Endothelial cell of umbilical vein (primary cell): ENCODE measurements around the gene RSBN1. TPM values are rescaled to one million over a fixed set of nuclear protein-coding genes. Genes with fewer than 3 reads are reported as not detected.
A peak's percentile ranks its signal among the peaks of the same experiment; 100 is the strongest.

ENCODE experiments used
- BruUV-seq: library from RNA; stranded (reverse); fragments of 400-500 nt; replicated peaks from 2 replicates; lab custom pipeline; 2021; lab: Mats Ljungman, UMichigan
- CTCF ChIA-PET: fragments of 300-600, 350-600 bp; sonication (Branson Sonifier 250); formaldehyde crosslinking; loops from one replicate; lab custom pipeline; 2021; ENCODE audit warnings: antibody characterized with exemption, inconsistent platforms; lab: Charles Lee
- POLR2A ChIA-PET: fragments of 300-600, 350-600 bp; sonication (Branson Sonifier 250); formaldehyde crosslinking; loops from one replicate; lab custom pipeline; 2021; ENCODE audit warnings: antibody characterized with exemption, inconsistent platforms; lab: Charles Lee
- DNase-seq: peaks from one replicate; pipeline ENCODE4 v3.0.0-alpha.2; 2011; ENCODE audit warnings: low read depth, low spot score
- FAIRE-seq: peaks from 2 replicates; lab custom pipeline; 2011; peaks lifted over from hg19 to GRCh38; lab: Jason Lieb, UNC
- H2AFZ ChIP-seq: 2 replicates; pipeline ENCODE4 v1.6.0; 2012; ENCODE audit warnings: low read depth, low read length, control low read depth, inconsistent platforms
- H3K27ac ChIP-seq: 2 replicates; pipeline ENCODE4 v1.5.1; 2011; ENCODE audit warnings: low read depth, mild to moderate bottlenecking, control low read depth, low read length, moderate library complexity; ENCODE audit not compliant: insufficient read depth
- H3K27me3 ChIP-seq, 2 experiments: 2 replicates each; pipeline versions ENCODE4 v1.6.0 to v1.6.1; 2011; ENCODE audit warnings: low read length in 2 of 2, mixed read lengths in 1 of 2; ENCODE audit not compliant: control insufficient read depth in 2 of 2, insufficient read depth in 2 of 2
- H3K36me3 ChIP-seq, 2 experiments: 2 replicates in 1 of 2; 3 replicates in 1 of 2; pipeline ENCODE4 v1.5.1; 2011; ENCODE audit warnings: low read length in 2 of 2, mild to moderate bottlenecking in 1 of 2, moderate library complexity in 1 of 2; ENCODE audit not compliant: control insufficient read depth in 2 of 2, insufficient read depth in 2 of 2; ENCODE audit errors: extremely low read depth in 1 of 2
- H3K4me1 ChIP-seq: 3 replicates; pipeline ENCODE4 v1.5.1; 2011; ENCODE audit warnings: mild to moderate bottlenecking, low read length; ENCODE audit not compliant: control insufficient read depth, insufficient read depth; ENCODE audit errors: extremely low read depth
- H3K4me2 ChIP-seq: 2 replicates; pipeline ENCODE4 v1.6.1; 2011; ENCODE audit warnings: low read length, control low read depth, mixed read lengths; ENCODE audit not compliant: insufficient read depth
- H3K4me3 ChIP-seq, 3 experiments: fragments of 200-600 bp in 1 of 3; sonication (generic), shearing (Covaris generic) in 1 of 3; replicated peaks in 1 of 3; 2 replicates each; pipeline ENCODE4 v1.5.1; 2011 to 2016; ENCODE audit warnings: control low read depth in 3 of 3, low read length in 3 of 3, mild to moderate bottlenecking in 2 of 3, inconsistent platforms in 1 of 3, low read depth in 1 of 3, moderate library complexity in 1 of 3; ENCODE audit not compliant: insufficient read depth in 1 of 3
- H3K79me2 ChIP-seq: 2 replicates; pipeline ENCODE4 v1.6.0; 2012; ENCODE audit warnings: low read length, inconsistent platforms; ENCODE audit not compliant: control insufficient read depth, insufficient read depth
- H3K9ac ChIP-seq: replicated peaks from 2 replicates; pipeline ENCODE3; 2011; ENCODE audit warnings: low read length, control low read depth; ENCODE audit not compliant: insufficient read depth; ENCODE audit errors: extremely low read depth
- H3K9me1 ChIP-seq: replicated peaks from 3 replicates; pipeline ENCODE4 v1.6.0; 2011; ENCODE audit warnings: mild to moderate bottlenecking, low read length; ENCODE audit not compliant: control insufficient read depth, insufficient read depth; ENCODE audit errors: extremely low read depth
- H3K9me3 ChIP-seq: replicated peaks from 2 replicates; pipeline ENCODE4 v1.5.1; 2012; ENCODE audit warnings: low read length, inconsistent platforms; ENCODE audit not compliant: control insufficient read depth, insufficient read depth
- H4K20me1 ChIP-seq: replicated peaks from 2 replicates; pipeline ENCODE3; 2011; ENCODE audit warnings: mild to moderate bottlenecking, low read length; ENCODE audit not compliant: control insufficient read depth, insufficient read depth; ENCODE audit errors: extremely low read depth
- CTCF ChIP-seq, 2 donors: IDR thresholded peaks; 1 replicate in 1 of 2; 2 replicates in 1 of 2; pipeline ENCODE4 v1.5.1; 2011; ENCODE audit warnings: low read length in 2 of 2, mild to moderate bottlenecking in 2 of 2, moderate library complexity in 2 of 2, control low read depth in 1 of 2, inconsistent platforms in 1 of 2, low read depth in 1 of 2; ENCODE audit not compliant: insufficient read depth in 1 of 2; ENCODE audit errors: extremely low read depth in 1 of 2
- EZH2 ChIP-seq: IDR thresholded peaks from 2 replicates; pipeline ENCODE4 v1.6.1; 2012; ENCODE audit warnings: borderline replicate concordance, low read depth, mild to moderate bottlenecking, moderate library complexity, low read length, inconsistent platforms; ENCODE audit not compliant: severe bottlenecking
- FOS ChIP-seq: IDR thresholded peaks from 2 replicates; pipeline ENCODE4 v1.6.1; 2011; ENCODE audit warnings: mild to moderate bottlenecking, low read length, moderate library complexity, borderline replicate concordance; ENCODE audit not compliant: insufficient read depth
- GATA2 ChIP-seq: IDR thresholded peaks from 2 replicates; pipeline ENCODE4 v1.7.0; 2011; ENCODE audit warnings: low read depth, mild to moderate bottlenecking, moderate library complexity, mixed read lengths, low read length; ENCODE audit not compliant: insufficient read length, insufficient read depth
- JUN ChIP-seq: IDR thresholded peaks from 2 replicates; pipeline ENCODE4 v1.6.1; 2011; ENCODE audit warnings: borderline replicate concordance, low read depth; ENCODE audit not compliant: insufficient read length, insufficient read depth
- MYC ChIP-seq: IDR thresholded peaks from one replicate; pipeline ENCODE4 v1.6.1; 2011; ENCODE audit warnings: mild to moderate bottlenecking, low read depth, low read length
- POLR2A ChIP-seq: IDR thresholded peaks from 2 replicates; pipeline ENCODE4 v1.6.1; 2012; ENCODE audit warnings: low read depth, mild to moderate bottlenecking, control low read depth, low read length
- POLR2AphosphoS5 ChIP-seq: IDR thresholded peaks from 2 replicates; pipeline ENCODE4 v1.6.1; 2012; ENCODE audit warnings: low read depth, mild to moderate bottlenecking, control low read depth, low read length, moderate library complexity; ENCODE audit not compliant: insufficient read depth
- dilution Hi-C: fragments of 300-500 bp; cut with MboI; formaldehyde crosslinking; loops from one replicate; pipeline ENCODE4 v1.15.0; 2019; ENCODE audit warnings: low sequenced_read_pairs; ENCODE audit not compliant: extremely low pct_ligation_motif_present
- intact Hi-C: fragments of 100-400 bp; cut with micrococcal nuclease; formaldehyde crosslinking; loops from one replicate; pipeline ENCODE4 v1.10.0; 2022
- polyA plus RNA-seq, 4 experiments: library from polyadenylated mRNA; depleted of rRNA in 3 of 4; stranded (reverse) in 3 of 4; unstranded in 1 of 4; fragments of >200 nt; gene quantifications; 2 replicates each; pipeline versions ENCODE4 v1.2.1 to v1.2.3, GENCODE V29; 2011 to 2012; ENCODE audit warnings: missing spikeins in 1 of 4
- total RNA-seq: library from RNA; stranded (reverse); gene quantifications from 2 replicates; pipeline ENCODE4 v1.2.3, GENCODE V29; 2021
- TF ChIP-seq, protein P1 (sequence below): IDR thresholded peaks from 2 replicates; pipeline ENCODE4 v1.6.1; 2011; ENCODE audit not compliant: insufficient read depth, insufficient read length

Gene RSBN1
- total and polyA plus RNA-seq, 2 donors (not counting 3 experiments of a cell fraction or from before 2014, with no cell fraction given): 4.0 to 13.4 TPM

DNA sequence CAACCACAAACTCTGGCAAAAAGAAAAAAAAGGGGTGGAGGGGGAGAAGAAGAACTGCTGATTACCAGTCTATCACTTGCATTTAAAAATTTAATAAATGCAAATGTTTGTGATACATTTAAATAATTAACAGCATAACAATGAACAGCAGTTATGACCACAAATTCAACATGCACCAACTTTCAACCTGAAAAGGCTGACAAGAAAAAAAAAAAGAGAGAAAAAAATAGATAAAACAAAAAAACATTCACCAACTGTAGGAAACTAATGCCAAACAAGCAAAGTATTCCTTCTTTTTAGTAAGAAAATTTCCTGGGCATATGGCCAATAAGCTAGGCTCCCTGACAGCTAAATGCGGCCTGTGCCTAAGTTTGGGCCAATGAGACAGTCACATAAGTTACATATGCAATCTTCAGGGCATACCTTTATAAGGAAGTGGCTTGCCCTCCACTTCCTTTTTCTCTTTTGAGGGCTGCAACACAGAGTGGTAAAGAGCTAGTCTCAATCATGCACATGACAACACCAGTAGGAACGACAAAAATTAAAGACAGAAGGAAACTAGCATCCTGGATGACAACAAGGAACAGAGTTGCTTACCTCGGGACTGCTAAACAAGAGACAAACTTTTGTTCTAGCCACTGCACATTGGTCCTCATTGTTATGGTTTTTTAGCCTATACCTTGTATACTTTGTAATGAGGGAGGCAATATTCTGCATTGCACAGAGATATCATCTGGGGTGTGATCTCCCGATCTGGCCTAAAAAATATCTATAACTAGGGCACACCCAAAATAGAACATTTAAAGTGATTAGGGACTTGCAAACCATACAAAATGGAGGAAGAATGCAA is 28.8 kb downstream of the RSBN1 start:
- ChIA-PET POLR2A (no interaction called here), CTCF (interaction anchor here (0.7 kb wide), 1 partner anchor 10 kb away, joined by 4 read pairs; no protein-coding TSS in a partner anchor)
- Histone ChIP-seq H2AFZ (no peak overlapping the region), H3K9me3 (no peaks in the 10 kb centered on the region), H3K9me1 (no peaks in the 10 kb centered on the region), H3K4me1 (peaks cover 7% of the 10 kb centered on the region), H3K36me3 (no peaks in the 10 kb centered on the region), H3K4me2 (peak overlapping the region; percentile 12), H4K20me1 (peaks cover 2% of the 10 kb centered on the region), H3K4me3 (no peak overlapping the region), H3K79me2 (peaks cover 68% of the 10 kb centered on the region), H3K27ac (no peak overlapping the region), H3K9ac (no peak overlapping the region), H3K27me3 (no peaks in the 10 kb centered on the region)
- dilution Hi-C loops: no loop called here
- intact Hi-C loops: no loop called here
- TF ChIP-seq CTCF (IDR thresholded peaks at IDR 0.05; ENCODE audit: extremely low read depth in 1 of 2, insufficient read depth in 1 of 2, low read depth in 1 of 2, low read length in 2 of 2) (no peak), JUN (no peak), EZH2 (no peak), FOS (no peak), POLR2A (no peak), GATA2 (no peak), MYC (no peak), POLR2AphosphoS5 (no peak)
- TF ChIP-seq, protein P1, sequence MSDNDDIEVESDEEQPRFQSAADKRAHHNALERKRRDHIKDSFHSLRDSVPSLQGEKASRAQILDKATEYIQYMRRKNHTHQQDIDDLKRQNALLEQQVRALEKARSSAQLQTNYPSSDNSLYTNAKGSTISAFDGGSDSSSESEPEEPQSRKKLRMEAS: no peak
- no TSS peak for BruUV-seq
- FAIRE-seq (no peak), DNase-seq (peak; percentile 19)
